HG03064 (cell line): ENCODE measurements around the gene CDH15.
"Not testable (repeated sequence)": the region's sequence is repeated elsewhere in the genome, so short reads cannot be mapped to it uniquely, and the experiment has no call there.

ENCODE experiments used
- ATAC-seq: cut with Tn5 transposase; IDR thresholded peaks from one replicate; pipeline ENCODE4 v1.9.1; 2021; ENCODE audit warnings: low read depth; ENCODE audit not compliant: unreplicated experiment

Gene CDH15

DNA sequence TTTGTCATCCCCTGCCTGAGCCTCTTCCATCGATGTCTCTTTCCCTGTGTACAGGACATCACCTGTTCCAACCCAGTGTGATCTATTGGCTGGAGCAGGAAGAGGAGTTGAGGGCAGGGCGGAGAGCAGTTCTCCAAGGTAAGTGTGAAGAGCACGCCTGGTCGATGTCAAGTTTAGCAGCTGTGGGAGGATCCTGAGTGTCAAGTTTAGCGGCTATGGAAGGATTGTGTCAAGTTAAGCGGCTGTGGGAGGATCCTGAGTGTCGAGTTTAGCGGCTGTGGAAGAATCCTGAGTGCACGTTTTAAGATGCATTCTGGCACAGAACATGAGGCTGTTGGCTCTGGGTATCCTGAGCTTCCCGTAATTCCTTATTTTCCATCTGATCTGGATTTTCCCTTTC lies 53.1 kb downstream of the CDH15 start:
- ATAC-seq: no peak

DNA sequence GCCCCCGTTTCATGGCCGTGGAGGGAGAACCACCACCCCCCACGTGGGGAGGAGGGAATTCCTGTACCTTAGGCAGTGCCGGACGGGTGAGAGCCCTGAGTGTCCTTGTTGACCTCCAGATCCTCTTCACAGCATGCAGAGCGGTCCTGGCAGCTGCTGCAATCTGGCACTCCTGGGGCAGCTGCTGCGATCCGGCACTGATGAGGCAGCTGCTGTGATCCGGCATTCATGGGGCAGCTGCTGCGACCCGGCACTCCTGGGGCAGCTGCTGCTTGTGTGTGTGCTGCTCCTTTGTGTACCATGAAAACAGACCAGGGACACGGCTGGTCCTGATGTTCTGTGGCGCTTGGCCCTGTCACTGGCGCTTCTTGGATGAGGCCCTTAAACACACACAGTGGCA lies 58.7 kb downstream of the CDH15 start:
- ATAC-seq: no peak

DNA sequence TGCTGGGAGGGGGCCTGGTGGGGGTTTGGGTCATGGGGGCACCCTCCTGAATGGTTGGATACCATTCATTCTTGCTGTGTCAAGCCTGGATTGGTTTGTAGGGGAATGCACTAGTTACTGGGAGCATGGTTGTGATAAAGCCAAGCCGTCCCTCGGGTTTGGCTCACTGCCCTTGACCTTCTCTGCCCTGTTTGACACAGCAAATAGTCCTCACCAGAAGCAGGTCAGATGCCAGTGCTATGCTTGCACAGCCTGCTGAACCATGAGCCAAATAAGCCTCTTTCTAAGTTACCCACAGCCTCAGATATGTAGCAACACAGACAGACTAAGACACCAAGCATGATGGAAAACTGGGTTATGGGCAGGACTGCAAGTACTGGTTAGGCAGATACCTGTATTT lies 60.6 kb downstream of the CDH15 start:
- ATAC-seq: no peak

DNA sequence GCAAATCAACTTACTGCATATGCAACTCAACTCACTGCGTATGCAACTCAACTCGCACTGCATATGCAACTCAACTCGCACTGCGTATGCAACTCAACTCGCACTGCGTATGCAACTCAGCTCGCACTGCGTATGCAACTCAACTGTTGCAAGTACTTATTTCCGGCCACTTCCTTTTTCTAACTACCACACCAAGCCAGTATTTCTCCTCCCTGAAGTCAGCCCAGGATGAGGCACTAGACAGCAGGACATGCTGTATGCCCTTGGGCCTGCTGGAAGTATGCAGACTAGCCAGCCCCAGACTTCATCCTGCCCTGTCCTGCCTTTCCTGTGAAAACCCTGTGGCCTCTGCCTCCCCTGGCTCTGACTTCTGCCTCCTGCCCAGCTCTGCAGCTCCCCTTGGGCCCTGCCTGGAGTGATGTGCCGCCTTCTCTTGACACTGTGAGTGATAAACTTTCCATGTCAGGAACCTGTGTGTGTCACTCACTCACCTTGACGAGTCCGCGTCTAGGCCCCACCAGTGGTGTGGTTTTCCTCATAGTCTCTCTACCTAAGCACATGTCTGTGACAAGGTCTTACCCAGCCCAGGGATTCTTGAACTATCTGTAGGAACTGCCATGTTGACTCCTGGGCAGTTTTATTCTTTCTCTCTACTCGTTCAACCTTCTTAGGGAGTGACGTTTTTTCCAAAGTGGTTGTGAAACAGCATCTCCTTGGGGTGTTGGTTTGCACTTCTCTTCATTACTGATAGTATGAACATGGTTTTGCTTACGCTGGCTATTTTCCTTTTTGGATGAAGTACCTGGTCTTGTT lies 62.3 kb downstream of the CDH15 start:
- ATAC-seq: no peak

DNA sequence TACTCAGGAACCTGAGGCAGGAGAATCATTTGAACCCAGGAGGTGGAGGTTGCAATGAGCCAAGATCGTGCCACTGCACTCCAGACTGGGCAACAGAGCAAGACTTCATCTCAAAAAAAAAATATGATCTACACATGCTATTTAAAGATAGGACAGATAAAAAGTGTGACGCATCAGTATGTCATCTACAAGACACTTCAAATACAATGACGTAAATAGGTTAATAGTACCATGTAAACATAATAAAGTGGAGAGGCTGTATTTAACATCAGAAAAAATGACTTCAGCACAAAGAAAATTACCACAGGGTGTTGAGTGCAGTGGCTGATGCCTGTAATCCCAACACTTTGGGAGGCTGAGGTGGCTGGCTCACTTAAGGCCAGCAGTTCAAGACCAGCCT lies 66.2 kb downstream of the CDH15 start:
- ATAC-seq: no peak

DNA sequence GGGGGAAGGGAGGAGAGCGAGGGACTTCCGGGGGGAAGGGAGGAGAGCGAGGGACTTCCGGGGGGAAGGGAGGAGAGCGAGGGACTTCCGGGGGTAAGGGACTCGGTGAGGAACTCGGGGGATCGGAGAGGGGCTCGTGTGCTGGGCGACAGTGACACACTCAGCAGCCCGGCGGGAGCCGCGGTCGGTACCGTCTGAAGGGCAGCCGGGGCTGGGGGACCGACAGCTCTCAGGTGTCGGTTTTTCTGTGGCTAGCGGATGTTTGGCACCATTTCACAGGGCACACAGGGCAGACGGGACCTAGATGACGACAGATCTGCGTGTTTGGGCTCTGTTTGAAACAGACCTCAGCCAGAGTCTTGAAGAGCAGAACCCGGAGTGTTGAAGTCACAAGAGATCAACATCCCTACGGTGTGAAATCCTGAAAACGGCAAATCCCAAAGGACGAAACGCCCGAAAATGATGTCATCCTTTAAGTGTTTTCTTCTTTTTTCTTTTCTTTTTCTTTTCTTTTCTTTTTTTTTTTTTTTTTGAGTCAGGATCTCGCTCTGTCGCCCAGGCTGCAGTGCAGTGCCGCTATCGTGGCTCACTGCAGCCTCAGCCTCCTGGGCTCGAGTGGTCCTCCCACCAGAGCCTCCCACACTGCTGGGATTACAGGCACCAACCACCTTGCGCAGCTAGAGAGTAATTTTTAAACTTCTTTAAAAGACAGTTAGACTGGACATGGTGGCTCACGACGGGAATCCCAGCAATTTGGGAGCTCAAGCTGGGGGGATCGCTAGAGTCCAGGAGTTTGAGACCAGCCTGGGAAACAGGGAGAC lies 69.8 kb downstream of the CDH15 start:
- no peak for ATAC-seq

DNA sequence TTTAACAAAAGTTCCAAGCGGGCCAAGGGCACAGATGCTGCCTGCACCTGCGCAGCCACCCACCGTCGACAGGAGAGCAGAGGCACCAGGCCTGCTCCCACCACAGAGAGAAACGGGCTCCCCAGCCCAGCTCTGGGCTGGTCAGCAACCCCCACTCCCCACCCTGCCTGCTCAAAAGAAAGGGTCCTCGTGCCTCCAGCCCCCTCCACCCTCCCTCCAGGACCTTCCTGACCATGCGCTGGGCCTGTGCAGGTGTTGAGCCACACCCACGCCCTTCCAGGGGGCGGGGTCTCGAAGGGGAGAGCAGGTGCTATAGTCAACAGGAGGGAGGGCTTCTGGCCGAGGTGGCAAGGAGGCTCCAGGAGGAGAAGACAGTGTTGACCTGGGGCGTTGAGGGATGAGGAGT lies 71.2 kb downstream of the CDH15 start:
- ATAC-seq: no peak

DNA sequence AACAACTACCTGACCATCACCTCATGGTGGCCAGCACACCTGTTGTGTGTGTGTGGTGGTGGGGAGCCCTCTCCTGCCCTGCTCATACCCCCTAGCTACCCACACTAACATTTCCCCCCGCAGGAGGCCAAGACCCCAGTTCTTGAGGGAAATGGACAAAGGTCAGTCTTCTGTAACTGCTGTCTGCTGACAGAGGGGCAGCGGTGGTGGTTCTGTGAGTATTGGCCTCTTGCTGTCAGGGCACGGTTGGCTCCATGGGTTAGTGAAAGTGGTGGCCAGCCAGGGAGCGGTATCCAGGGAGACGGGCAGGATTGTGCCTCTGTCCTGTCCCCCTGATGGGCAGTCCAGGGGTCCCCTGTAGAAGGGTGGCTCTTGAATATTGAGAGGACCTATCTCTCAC lies 72.1 kb downstream of the CDH15 start:
- ATAC-seq: no peak

DNA sequence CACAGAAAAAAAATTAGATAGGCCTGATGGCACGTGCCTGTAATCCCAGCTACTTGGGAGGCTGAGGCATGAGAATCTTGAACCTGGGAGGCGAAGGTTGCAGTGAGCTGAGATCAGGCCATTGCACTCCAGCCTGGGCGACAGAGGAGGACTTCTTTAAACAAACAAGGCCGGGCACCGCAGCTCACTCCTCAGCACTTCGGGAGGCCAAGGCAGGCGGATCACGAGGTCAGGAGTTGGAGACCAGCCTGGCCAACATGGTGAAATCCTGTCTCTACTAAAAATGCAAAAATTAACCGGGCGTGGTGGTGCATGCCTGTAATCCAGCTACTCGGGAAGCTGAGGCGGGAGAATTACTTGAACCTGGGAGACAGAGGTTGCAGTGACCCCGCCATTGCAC lies 72.7 kb downstream of the CDH15 start:
- ATAC-seq: not testable (repeated sequence)

DNA sequence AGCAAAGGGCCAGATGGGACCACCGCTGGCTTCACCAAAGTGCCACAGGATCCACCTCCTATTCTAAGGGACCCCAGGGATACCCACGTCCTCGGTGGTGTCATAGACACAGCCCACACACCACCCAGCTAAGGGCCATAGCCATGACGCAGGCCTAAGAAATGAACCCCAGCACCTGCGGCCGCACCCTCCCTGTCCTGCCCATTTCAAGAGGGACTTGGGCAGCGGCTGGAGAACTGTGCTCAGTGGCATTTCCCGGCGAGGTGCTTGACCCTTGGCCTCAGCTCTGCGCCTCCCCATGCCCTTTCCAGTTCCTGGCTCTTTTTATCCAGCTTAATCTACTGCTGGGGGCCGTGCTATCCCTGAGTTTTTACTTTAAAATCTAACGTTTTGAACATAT lies 73.2 kb downstream of the CDH15 start:
- ATAC-seq: no peak
